HL-60 (cell line): ENCODE measurements around the gene BPIFB6.

Source experiments
- DNase-seq, 2 experiments: peaks; one replicate each; pipeline ENCODE4 v3.0.0-alpha.2; 2010 to 2020; ENCODE audit warnings: low read depth in 1 of 2, low spot score in 1 of 2
- H3K27ac ChIP-seq: fragments of 250-450 bp; sonication (Bioruptor Pico); replicated peaks from 2 replicates; pipeline ENCODE4 v1.5.1; 2020; ENCODE audit warnings: mild to moderate bottlenecking, moderate library complexity
- H3K27me3 ChIP-seq: fragments of 250-450 bp; sonication (Bioruptor Pico); 2 replicates; pipeline ENCODE4 v1.5.1; 2021; ENCODE audit warnings: mild to moderate bottlenecking, moderate library complexity; ENCODE audit not compliant: insufficient read depth, poor library complexity, severe bottlenecking
- H3K4me3 ChIP-seq: replicated peaks from 2 replicates; pipeline ENCODE4 v1.5.1; 2011; ENCODE audit warnings: mild to moderate bottlenecking, control low read depth, low read length; ENCODE audit not compliant: insufficient read depth
- GABPA ChIP-seq: IDR thresholded peaks from 2 replicates; pipeline ENCODE4 v1.6.1; 2012; ENCODE audit warnings: low read depth
- POLR2AphosphoS5 ChIP-seq: IDR thresholded peaks from 2 replicates; pipeline ENCODE4 v1.6.1; 2012; ENCODE audit warnings: low read depth
- REST ChIP-seq: IDR thresholded peaks from 2 replicates; pipeline ENCODE4 v1.6.1; 2012; ENCODE audit warnings: low read depth; ENCODE audit not compliant: insufficient replicate concordance
- SPI1 ChIP-seq: IDR thresholded peaks from 2 replicates; pipeline ENCODE4 v1.6.1; 2012; ENCODE audit warnings: low read depth, mild to moderate bottlenecking, borderline replicate concordance
- TF ChIP-seq, protein P1 (sequence below): IDR thresholded peaks from one replicate; pipeline ENCODE4 v1.5.1; 2011; ENCODE audit warnings: low read length, control low read depth, inconsistent platforms; ENCODE audit not compliant: insufficient read depth

Gene BPIFB6

DNA sequence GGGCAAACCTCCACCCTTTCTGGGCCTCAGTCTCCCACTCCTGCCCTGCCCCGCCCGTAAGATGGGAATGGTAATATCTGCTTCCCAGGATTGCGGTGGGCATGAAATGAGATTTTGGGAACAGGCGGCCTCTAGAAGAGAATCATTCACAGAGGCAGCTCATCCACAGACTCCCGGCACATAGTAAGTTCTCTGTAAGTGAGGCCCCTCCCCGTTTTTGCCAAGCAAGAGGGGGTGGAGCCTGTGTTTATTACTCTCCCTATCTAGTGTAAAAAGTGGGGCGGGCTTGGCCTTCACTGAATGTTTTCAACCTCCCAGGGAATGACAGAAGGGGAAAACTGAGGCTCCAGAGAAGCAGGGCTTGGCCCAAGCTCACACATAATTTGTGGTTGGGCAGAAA is 47.3 kb upstream of the BPIFB6 start:
- no peak for DNase-seq
- H3K27ac ChIP-seq = no peak overlapping the region
- no peaks in the 10 kb centered on the region for H3K27me3 ChIP-seq
- TF ChIP-seq POLR2AphosphoS5 (no peak), GABPA (no peak), SPI1 (no peak), REST (no peak)
- TF ChIP-seq, protein P1, sequence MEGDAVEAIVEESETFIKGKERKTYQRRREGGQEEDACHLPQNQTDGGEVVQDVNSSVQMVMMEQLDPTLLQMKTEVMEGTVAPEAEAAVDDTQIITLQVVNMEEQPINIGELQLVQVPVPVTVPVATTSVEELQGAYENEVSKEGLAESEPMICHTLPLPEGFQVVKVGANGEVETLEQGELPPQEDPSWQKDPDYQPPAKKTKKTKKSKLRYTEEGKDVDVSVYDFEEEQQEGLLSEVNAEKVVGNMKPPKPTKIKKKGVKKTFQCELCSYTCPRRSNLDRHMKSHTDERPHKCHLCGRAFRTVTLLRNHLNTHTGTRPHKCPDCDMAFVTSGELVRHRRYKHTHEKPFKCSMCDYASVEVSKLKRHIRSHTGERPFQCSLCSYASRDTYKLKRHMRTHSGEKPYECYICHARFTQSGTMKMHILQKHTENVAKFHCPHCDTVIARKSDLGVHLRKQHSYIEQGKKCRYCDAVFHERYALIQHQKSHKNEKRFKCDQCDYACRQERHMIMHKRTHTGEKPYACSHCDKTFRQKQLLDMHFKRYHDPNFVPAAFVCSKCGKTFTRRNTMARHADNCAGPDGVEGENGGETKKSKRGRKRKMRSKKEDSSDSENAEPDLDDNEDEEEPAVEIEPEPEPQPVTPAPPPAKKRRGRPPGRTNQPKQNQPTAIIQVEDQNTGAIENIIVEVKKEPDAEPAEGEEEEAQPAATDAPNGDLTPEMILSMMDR = no peak
- H3K4me3 ChIP-seq = no peak overlapping the region

- TF ChIP-seq SPI1 (no peak), GABPA (no peak), REST (no peak), POLR2AphosphoS5 (no peak)
- TF ChIP-seq, protein P1 = no peak
- Histone ChIP-seq H3K27me3 (no peaks in the 10 kb centered on the region), H3K4me3 (no peak overlapping the region), H3K27ac (no peak overlapping the region)
- DNase-seq = no peak
Observed at GRCh38 chr20:32984631-32985354, 46.7 kb upstream of the BPIFB6 start.

- Histone ChIP-seq H3K27me3 (no peaks in the 10 kb centered on the region), H3K27ac (no peak overlapping the region), H3K4me3 (no peak overlapping the region)
- DNase-seq = no peak
- TF ChIP-seq SPI1 (no peak), GABPA (no peak), REST (no peak), POLR2AphosphoS5 (no peak)
- TF ChIP-seq, protein P1 = no peak
Observed at GRCh38 chr20:32985596-32985995, 45.9 kb upstream of the BPIFB6 start.
